ENCODE measurements around the gene MLLT1. TPM values are rescaled to one million over a fixed set of nuclear protein-coding genes. Genes with fewer than 3 reads are reported as not detected.

Gene MLLT1
- total RNA-seq, 1 donor from 2014 or later: 23.1 TPM

GRCh38 chr19:6274756-6275155 lies 5.0 kb downstream of the MLLT1 start:
- Histone ChIP-seq H3K4me3 (ENCODE audit: low read depth, low read length) (no peak overlapping the region), H3K27me3 (ENCODE audit: control insufficient read depth, insufficient read depth, low read length) (no peaks in the 10 kb centered on the region), H3K36me3 (ENCODE audit: control insufficient read depth, insufficient read depth, low read length) (no peaks in the 10 kb centered on the region)
- no peak for TF ChIP-seq CTCF (IDR thresholded peaks at IDR 0.05; ENCODE audit: insufficient read depth, low read length, poor library complexity, severe bottlenecking)
- DNase-seq (ENCODE audit: low read depth): no peak

- H3K4me3 ChIP-seq (ENCODE audit: low read depth, low read length): no peak overlapping the region
- no peaks in the 10 kb centered on the region for H3K36me3 ChIP-seq (ENCODE audit: control insufficient read depth, insufficient read depth, low read length)
- DNase-seq (ENCODE audit: low read depth): peak; percentile 49
- H3K27me3 ChIP-seq (ENCODE audit: control insufficient read depth, insufficient read depth, low read length): no peaks in the 10 kb centered on the region
- TF ChIP-seq CTCF (IDR thresholded peaks at IDR 0.05; ENCODE audit: insufficient read depth, low read length, poor library complexity, severe bottlenecking): no peak
These were observed 5.8 kb downstream of the MLLT1 start for GRCh38 chr19:6273701-6274601.

- DNase-seq (ENCODE audit: low read depth): no peak
- Histone ChIP-seq H3K27me3 (ENCODE audit: control insufficient read depth, insufficient read depth, low read length) (no peaks in the 10 kb centered on the region), H3K36me3 (ENCODE audit: control insufficient read depth, insufficient read depth, low read length) (no peaks in the 10 kb centered on the region), H3K4me3 (ENCODE audit: low read depth, low read length) (no peak overlapping the region)
- TF ChIP-seq CTCF (IDR thresholded peaks at IDR 0.05; ENCODE audit: insufficient read depth, low read length, poor library complexity, severe bottlenecking): no peak
These were observed 6.7 kb downstream of the MLLT1 start for GRCh38 chr19:6272913-6273600.

- no peaks in the 10 kb centered on the region for H3K36me3 ChIP-seq (ENCODE audit: control insufficient read depth, insufficient read depth, low read length)
- H3K27me3 ChIP-seq (ENCODE audit: control insufficient read depth, insufficient read depth, low read length): no peaks in the 10 kb centered on the region
- TF ChIP-seq CTCF (IDR thresholded peaks at IDR 0.05; ENCODE audit: insufficient read depth, low read length, poor library complexity, severe bottlenecking): no peak
- DNase-seq (ENCODE audit: low read depth): no peak
- no peak overlapping the region for H3K4me3 ChIP-seq (ENCODE audit: low read depth, low read length)
These were observed 7.4 kb downstream of the MLLT1 start for GRCh38 chr19:6272411-6272791.

GRCh38 chr19:6271721-6272410 lies 7.9 kb downstream of the MLLT1 start:
- no peaks in the 10 kb centered on the region for H3K36me3 ChIP-seq (ENCODE audit: control insufficient read depth, insufficient read depth, low read length)
- no peak overlapping the region for H3K4me3 ChIP-seq (ENCODE audit: low read depth, low read length)
- DNase-seq (ENCODE audit: low read depth): no peak
- H3K27me3 ChIP-seq (ENCODE audit: control insufficient read depth, insufficient read depth, low read length): no peaks in the 10 kb centered on the region
- TF ChIP-seq CTCF (IDR thresholded peaks at IDR 0.05; ENCODE audit: insufficient read depth, low read length, poor library complexity, severe bottlenecking): peak; percentile 6
